Mesendoderm (in vitro differentiated cells): ENCODE measurements around the gene UHRF2. TPM values are rescaled to one million over a fixed set of nuclear protein-coding genes. Genes with fewer than 3 reads are reported as not detected.

Experiments used
- DNase-seq: peaks from one replicate; pipeline ENCODE4 v3.0.0; 2013
- H2AK5ac ChIP-seq: 2 replicates; pipeline ENCODE4 v1.6.1; 2013; ENCODE audit warnings: low read length, inconsistent platforms
- H2BK120ac ChIP-seq: 2 replicates; pipeline ENCODE4 v1.6.1; 2013; ENCODE audit warnings: low read depth, mild to moderate bottlenecking, low read length, moderate library complexity, mixed read lengths
- H2BK15ac ChIP-seq: replicated peaks from 2 replicates; pipeline ENCODE4 v1.6.1; 2013; ENCODE audit warnings: low read depth, mild to moderate bottlenecking, moderate library complexity
- H2BK5ac ChIP-seq: 2 replicates; pipeline ENCODE4 v1.6.1; 2013; ENCODE audit warnings: low read length, inconsistent platforms
- H3K18ac ChIP-seq: 2 replicates; pipeline ENCODE4 v1.6.1; 2013; ENCODE audit warnings: mild to moderate bottlenecking, low read length, mixed read lengths
- H3K23ac ChIP-seq: one replicate; pipeline ENCODE4 v1.6.1; 2013; ENCODE audit warnings: low read length
- H3K27ac ChIP-seq: 2 replicates; pipeline ENCODE4 v1.5.1; 2013; ENCODE audit warnings: low read depth, mild to moderate bottlenecking, inconsistent platforms, low read length, moderate library complexity
- H3K27me3 ChIP-seq: 2 replicates; pipeline ENCODE4 v1.6.1; 2013; ENCODE audit warnings: low read length, control low read depth, mild to moderate bottlenecking, inconsistent platforms; ENCODE audit not compliant: insufficient read depth, poor library complexity
- H3K36me3 ChIP-seq: 2 replicates; pipeline ENCODE4 v1.6.1; 2013; ENCODE audit warnings: low read length, inconsistent platforms; ENCODE audit not compliant: control insufficient read depth, insufficient read depth
- H3K4ac ChIP-seq: one replicate; pipeline ENCODE4 v1.6.1; 2013; ENCODE audit warnings: low read depth, mild to moderate bottlenecking, low read length, moderate library complexity
- H3K4me1 ChIP-seq: 2 replicates; pipeline ENCODE4 v1.6.1; 2013; ENCODE audit warnings: low read depth, low read length, inconsistent platforms; ENCODE audit not compliant: control insufficient read depth
- H3K4me2 ChIP-seq: 2 replicates; pipeline ENCODE4 v1.6.1; 2013; ENCODE audit warnings: low read length
- H3K4me3 ChIP-seq: 2 replicates; pipeline ENCODE4 v1.5.1; 2013; ENCODE audit warnings: mild to moderate bottlenecking, low read length
- H3K56ac ChIP-seq: one replicate; pipeline ENCODE4 v1.6.1; 2013; ENCODE audit warnings: low read length
- H3K79me1 ChIP-seq: 2 replicates; pipeline ENCODE4 v1.6.1; 2013; ENCODE audit warnings: low read length, inconsistent platforms
- H3K79me2 ChIP-seq: 2 replicates; pipeline ENCODE4 v1.6.1; 2013; ENCODE audit warnings: mild to moderate bottlenecking, low read length; ENCODE audit not compliant: control insufficient read depth, insufficient read depth
- H3K9ac ChIP-seq: 2 replicates; pipeline ENCODE4 v1.6.1; 2013; ENCODE audit warnings: low read length, inconsistent platforms
- H4K5ac ChIP-seq: one replicate; pipeline ENCODE4 v1.6.1; 2013; ENCODE audit warnings: low read length
- H4K8ac ChIP-seq: one replicate; pipeline ENCODE4 v1.6.1; 2013; ENCODE audit warnings: low read depth, mild to moderate bottlenecking, control low read depth, low read length, moderate library complexity
- WGBS: extraction: QIAGEN DNeasy Blood & Tissue Kit; methylation state at CpG from one replicate; pipeline ENCODE4 v1.1.7; 2013; ENCODE audit warnings: low lambda C conversion rate, missing lambda C conversion rate; ENCODE audit not compliant: insufficient coverage; ENCODE audit errors: extremely low coverage; 5-methylcytosine and 5-hydroxymethylcytosine counted together
- small RNA-seq: library from polyadenylated mRNA; stranded (forward); fragments of <200 nt; extraction: miRNeasy Mini kit (QIAGEN cat#:217004); gene quantifications from one replicate; pipeline ENCODE3, GENCODE V24; 2013; ENCODE audit not compliant: insufficient read depth

Gene UHRF2

GRCh38 chr9:6553866-6554265 lies 140.9 kb downstream of the UHRF2 start:
- no peak overlapping the region for H2BK5ac ChIP-seq
- H3K4me3 ChIP-seq, result no peak overlapping the region
- H3K4ac ChIP-seq, result no peak overlapping the region
- no peaks in the 10 kb centered on the region for H3K27me3 ChIP-seq
- H3K56ac ChIP-seq, result no peak overlapping the region
- no peaks in the 10 kb centered on the region for H3K4me1 ChIP-seq
- no CpG with 5 or more reads among the region's 1 CpG for WGBS
- H2BK15ac ChIP-seq, result no peak overlapping the region
- no peak overlapping the region for H3K27ac ChIP-seq
- no peak overlapping the region for H4K8ac ChIP-seq
- no peaks in the 10 kb centered on the region for H3K36me3 ChIP-seq
- H3K18ac ChIP-seq, result no peak overlapping the region
- H3K23ac ChIP-seq, result no peak overlapping the region
- H2BK120ac ChIP-seq, result no peak overlapping the region
- H3K9ac ChIP-seq, result no peak overlapping the region
- no peak for DNase-seq
- H3K79me2 ChIP-seq, result no peaks in the 10 kb centered on the region
- H4K5ac ChIP-seq, result no peak overlapping the region
- H2AK5ac ChIP-seq, result no peak overlapping the region
- no peak overlapping the region for H3K4me2 ChIP-seq
- H3K79me1 ChIP-seq, result no peaks in the 10 kb centered on the region

Small RNA genes lying within 50 kb of the gene (small RNA-seq; reads per million reads assigned to genes)
- gene RN7SL25P, result not detected
